ENCODE results near the gene DCUN1D2. TPM values are rescaled to one million over a fixed set of nuclear protein-coding genes. Genes with fewer than 3 reads are reported as not detected.

The DCUN1D2 gene
- total RNA-seq, 1 donor from 2014 or later = 26.2 TPM

DNA sequence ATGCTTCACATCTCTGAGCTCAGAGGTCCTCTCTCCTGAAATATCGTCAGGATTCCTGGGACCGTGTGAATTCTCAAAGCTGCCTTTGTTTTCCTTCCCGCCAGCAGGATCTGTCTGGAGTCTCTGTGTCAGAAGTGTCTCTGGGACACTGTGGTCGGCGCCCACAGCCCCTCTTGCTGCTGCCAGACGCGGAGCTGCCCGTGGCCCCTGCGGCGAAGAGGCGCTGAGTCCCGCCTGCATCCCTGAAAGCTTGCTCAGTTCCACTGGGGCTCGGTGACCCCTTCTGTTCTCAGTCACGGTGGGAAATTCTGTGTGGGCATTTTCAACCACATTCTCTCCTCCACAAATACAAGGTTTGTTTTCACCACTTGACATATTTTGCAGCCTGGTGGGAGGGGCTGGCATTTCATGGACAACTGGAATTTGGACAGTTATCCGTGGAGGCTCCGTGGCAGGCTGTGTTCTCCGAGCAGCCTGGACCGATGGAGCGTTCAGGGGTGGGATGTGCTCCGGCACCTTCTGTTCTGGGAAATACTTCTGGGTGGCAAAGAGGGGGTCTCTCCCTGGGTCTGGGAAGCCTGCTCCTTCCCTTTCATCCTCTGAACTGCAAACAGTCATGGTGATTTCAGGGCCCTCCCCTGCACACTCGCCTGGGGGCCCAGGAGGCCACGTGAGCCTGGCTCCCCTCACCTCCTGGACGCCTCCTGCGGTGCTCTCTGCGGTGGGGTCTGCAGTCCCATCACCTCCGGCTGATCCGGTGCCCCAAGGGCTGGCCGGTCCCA, 84.0 kb downstream of the DCUN1D2 start:
- ChIA-PET CTCF (no interaction called here), POLR2A (no interaction called here)
- H3K36me3 Mint-ChIP-seq (ENCODE audit: low read depth) = no peaks in the 10 kb centered on the region

More for the DNA sequence above, 84.0 kb downstream of the DCUN1D2 start:
- H3K4me1 Mint-ChIP-seq = peaks cover 32% of the 10 kb centered on the region
- H3K9me3 Mint-ChIP-seq = peaks cover 9% of the 10 kb centered on the region
- no peak for TF ChIP-seq CTCF (IDR thresholded peaks at IDR 0.05)
- intact Hi-C loops (cut with micrococcal nuclease) = no loop called here
- H3K27ac Mint-ChIP-seq = no peak overlapping the region
- H3K4me3 Mint-ChIP-seq = no peak overlapping the region
- ATAC-seq (ENCODE audit: low read depth) (no peak), DNase-seq (no peak)
- H3K27me3 Mint-ChIP-seq = no peaks in the 10 kb centered on the region

Other genes starting within 250 kb of the DCUN1D2 start
- 83.7 and 86.2 TPM in 2 replicates for gene LAMP1, start 193.5 kb downstream of the DCUN1D2 start, total RNA-seq
- not detected in 2 replicates for gene GRTP1, start 126.6 kb downstream of the DCUN1D2 start, total RNA-seq
- 0.84 and 0.93 TPM in 2 replicates for gene ADPRHL1, start 37.2 kb downstream of the DCUN1D2 start, total RNA-seq
- gene TFDP1, start 94.0 kb upstream of the DCUN1D2 start, total RNA-seq = 53.1 and 54.3 TPM in 2 replicates
- not detected in 2 replicates for gene ATP4B, start 167.5 kb upstream of the DCUN1D2 start, total RNA-seq
- gene GRK1, start 176.5 kb upstream of the DCUN1D2 start, total RNA-seq = 0.07 and 0.44 TPM in 2 replicates